Measurements from ENCODE around the gene HYI.

DNA sequence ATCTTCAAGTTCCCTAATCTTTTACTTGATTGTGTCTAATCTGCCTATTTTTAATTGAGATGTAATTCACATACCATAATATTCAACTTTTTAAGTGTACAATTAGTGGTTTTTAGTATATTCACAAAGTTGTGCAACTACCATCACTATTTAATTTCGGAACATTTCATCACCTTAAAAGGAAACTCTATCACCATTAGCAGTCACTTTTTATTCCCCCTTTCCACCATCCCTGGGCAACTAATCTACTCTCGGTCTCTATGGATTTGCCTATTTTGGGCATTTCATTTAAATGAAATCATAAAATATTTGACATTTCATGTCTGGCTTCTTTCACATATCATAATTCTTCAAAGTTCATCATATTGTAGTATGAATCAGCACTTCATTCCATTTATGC lies 30.6 kb upstream of the HYI start:
- TF ChIP-seq TP53 (CRISPR knock-in tag; IDR thresholded peaks at IDR 0.05) (no peak), POLR2A (IDR thresholded peaks at IDR 0.05; ENCODE audit: low read length) (no peak), GATA3 (IDR thresholded peaks at IDR 0.05; ENCODE audit: borderline replicate concordance) (no peak), FOSB (CRISPR knock-in tag; IDR thresholded peaks at IDR 0.05) (no peak), EP300 (IDR thresholded peaks at IDR 0.05) (no peak), MAFK (IDR thresholded peaks at IDR 0.05; ENCODE audit: partially characterized antibody) (no peak), RFX5 (IDR thresholded peaks at IDR 0.05) (no peak), ATOH8 (CRISPR knock-in tag; IDR thresholded peaks at IDR 0.05; ENCODE audit: low read depth) (no peak), HDAC2 (IDR thresholded peaks at IDR 0.05) (no peak)
- TF ChIP-seq, protein P1, sequence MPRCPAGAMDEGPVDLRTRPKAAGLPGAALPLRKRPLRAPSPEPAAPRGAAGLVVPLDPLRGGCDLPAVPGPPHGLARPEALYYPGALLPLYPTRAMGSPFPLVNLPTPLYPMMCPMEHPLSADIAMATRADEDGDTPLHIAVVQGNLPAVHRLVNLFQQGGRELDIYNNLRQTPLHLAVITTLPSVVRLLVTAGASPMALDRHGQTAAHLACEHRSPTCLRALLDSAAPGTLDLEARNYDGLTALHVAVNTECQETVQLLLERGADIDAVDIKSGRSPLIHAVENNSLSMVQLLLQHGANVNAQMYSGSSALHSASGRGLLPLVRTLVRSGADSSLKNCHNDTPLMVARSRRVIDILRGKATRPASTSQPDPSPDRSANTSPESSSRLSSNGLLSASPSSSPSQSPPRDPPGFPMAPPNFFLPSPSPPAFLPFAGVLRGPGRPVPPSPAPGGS (IDR thresholded peaks at IDR 0.05): no peak
- TF ChIP-seq, protein P2, sequence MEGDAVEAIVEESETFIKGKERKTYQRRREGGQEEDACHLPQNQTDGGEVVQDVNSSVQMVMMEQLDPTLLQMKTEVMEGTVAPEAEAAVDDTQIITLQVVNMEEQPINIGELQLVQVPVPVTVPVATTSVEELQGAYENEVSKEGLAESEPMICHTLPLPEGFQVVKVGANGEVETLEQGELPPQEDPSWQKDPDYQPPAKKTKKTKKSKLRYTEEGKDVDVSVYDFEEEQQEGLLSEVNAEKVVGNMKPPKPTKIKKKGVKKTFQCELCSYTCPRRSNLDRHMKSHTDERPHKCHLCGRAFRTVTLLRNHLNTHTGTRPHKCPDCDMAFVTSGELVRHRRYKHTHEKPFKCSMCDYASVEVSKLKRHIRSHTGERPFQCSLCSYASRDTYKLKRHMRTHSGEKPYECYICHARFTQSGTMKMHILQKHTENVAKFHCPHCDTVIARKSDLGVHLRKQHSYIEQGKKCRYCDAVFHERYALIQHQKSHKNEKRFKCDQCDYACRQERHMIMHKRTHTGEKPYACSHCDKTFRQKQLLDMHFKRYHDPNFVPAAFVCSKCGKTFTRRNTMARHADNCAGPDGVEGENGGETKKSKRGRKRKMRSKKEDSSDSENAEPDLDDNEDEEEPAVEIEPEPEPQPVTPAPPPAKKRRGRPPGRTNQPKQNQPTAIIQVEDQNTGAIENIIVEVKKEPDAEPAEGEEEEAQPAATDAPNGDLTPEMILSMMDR (IDR thresholded peaks at IDR 0.05): no peak
- TF ChIP-seq, protein P3, sequence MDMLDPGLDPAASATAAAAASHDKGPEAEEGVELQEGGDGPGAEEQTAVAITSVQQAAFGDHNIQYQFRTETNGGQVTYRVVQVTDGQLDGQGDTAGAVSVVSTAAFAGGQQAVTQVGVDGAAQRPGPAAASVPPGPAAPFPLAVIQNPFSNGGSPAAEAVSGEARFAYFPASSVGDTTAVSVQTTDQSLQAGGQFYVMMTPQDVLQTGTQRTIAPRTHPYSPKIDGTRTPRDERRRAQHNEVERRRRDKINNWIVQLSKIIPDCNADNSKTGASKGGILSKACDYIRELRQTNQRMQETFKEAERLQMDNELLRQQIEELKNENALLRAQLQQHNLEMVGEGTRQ (IDR thresholded peaks at IDR 0.05): no peak

Measured in A549 (cell line).